IPS-18a (cell line): ENCODE data around the gene FAM193A.

ENCODE experiments used
- H3K27ac ChIP-seq: one replicate; pipeline ENCODE4 v1.5.1; 2013; ENCODE audit warnings: low read length
- H3K27me3 ChIP-seq: one replicate; pipeline ENCODE4 v1.6.1; 2013; ENCODE audit warnings: mild to moderate bottlenecking, low read length; ENCODE audit not compliant: control insufficient read depth, insufficient read depth
- H3K36me3 ChIP-seq: one replicate; pipeline ENCODE4 v1.6.1; 2013; ENCODE audit warnings: low read depth, low read length; ENCODE audit not compliant: control insufficient read depth
- H3K4me1 ChIP-seq: one replicate; pipeline ENCODE4 v1.6.1; 2013; ENCODE audit warnings: low read depth, low read length; ENCODE audit not compliant: control insufficient read depth
- H3K4me3 ChIP-seq: one replicate; pipeline ENCODE4 v1.5.1; 2013; ENCODE audit warnings: low read length
- H3K9ac ChIP-seq: one replicate; pipeline ENCODE4 v1.6.1; 2013; ENCODE audit warnings: mild to moderate bottlenecking, low read length, moderate library complexity
- H3K9me3 ChIP-seq: one replicate; pipeline ENCODE4 v1.6.1; 2013; ENCODE audit warnings: low read depth, low read length; ENCODE audit not compliant: control insufficient read depth

The FAM193A gene

GRCh38 chr4:2558301-2558700 lies 21.9 kb downstream of the FAM193A start:
- Histone ChIP-seq H3K9me3 (no peaks in the 10 kb centered on the region), H3K4me3 (no peak overlapping the region), H3K27me3 (no peaks in the 10 kb centered on the region), H3K9ac (no peak overlapping the region), H3K27ac (no peak overlapping the region), H3K4me1 (no peaks in the 10 kb centered on the region), H3K36me3 (no peaks in the 10 kb centered on the region)

GRCh38 chr4:2560167-2560566 lies 23.7 kb downstream of the FAM193A start:
- Histone ChIP-seq H3K27ac (no peak overlapping the region), H3K9ac (no peak overlapping the region), H3K9me3 (no peaks in the 10 kb centered on the region), H3K4me3 (no peak overlapping the region), H3K36me3 (no peaks in the 10 kb centered on the region), H3K4me1 (no peaks in the 10 kb centered on the region), H3K27me3 (no peaks in the 10 kb centered on the region)

- Histone ChIP-seq H3K4me1 (no peaks in the 10 kb centered on the region), H3K4me3 (no peak overlapping the region), H3K36me3 (no peaks in the 10 kb centered on the region), H3K9ac (no peak overlapping the region), H3K9me3 (no peaks in the 10 kb centered on the region), H3K27me3 (no peaks in the 10 kb centered on the region), H3K27ac (no peak overlapping the region)
These were observed 29.1 kb downstream of the FAM193A start for GRCh38 chr4:2565533-2565932.

GRCh38 chr4:2570036-2570435 lies 33.6 kb downstream of the FAM193A start:
- H3K9me3 ChIP-seq: no peaks in the 10 kb centered on the region

GRCh38 chr4:2570551-2571222 lies 34.2 kb downstream of the FAM193A start:
- Histone ChIP-seq H3K9ac (no peak overlapping the region), H3K9me3 (no peaks in the 10 kb centered on the region), H3K36me3 (no peaks in the 10 kb centered on the region), H3K27me3 (no peaks in the 10 kb centered on the region), H3K4me3 (no peak overlapping the region), H3K4me1 (no peaks in the 10 kb centered on the region), H3K27ac (no peak overlapping the region)

More at GRCh38 chr4:2570036-2570435, 33.6 kb downstream of the FAM193A start:
- no peak overlapping the region for H3K9ac ChIP-seq
- H3K27me3 ChIP-seq: no peaks in the 10 kb centered on the region
- no peak overlapping the region for H3K27ac ChIP-seq
- H3K4me3 ChIP-seq: no peak overlapping the region
- no peaks in the 10 kb centered on the region for H3K36me3 ChIP-seq
- no peaks in the 10 kb centered on the region for H3K4me1 ChIP-seq

GRCh38 chr4:2572076-2572475 lies 35.6 kb downstream of the FAM193A start:
- Histone ChIP-seq H3K27ac (no peak overlapping the region), H3K9ac (no peak overlapping the region)

DNA sequence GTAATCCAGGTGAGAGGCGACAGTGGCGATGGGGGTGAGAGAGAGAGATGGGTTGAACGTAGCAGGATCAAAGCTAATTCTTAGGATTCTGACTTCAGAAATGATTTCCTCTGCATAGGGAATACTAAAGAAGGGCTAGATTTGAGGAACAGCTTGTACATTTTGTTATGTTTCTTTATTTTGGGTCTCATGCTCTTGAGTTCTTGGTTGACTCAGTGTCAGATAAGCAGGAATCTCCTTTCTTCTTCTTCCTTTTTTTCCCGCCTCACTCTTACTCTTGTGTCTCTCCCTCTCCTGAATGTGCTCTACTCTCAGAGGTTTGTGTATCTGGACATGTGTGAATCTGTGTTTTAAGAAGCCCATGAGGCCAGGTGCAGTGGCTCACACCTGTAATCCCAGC lies 36.4 kb downstream of the FAM193A start:
- Histone ChIP-seq H3K27ac (no peak overlapping the region), H3K9ac (no peak overlapping the region), H3K27me3 (no peaks in the 10 kb centered on the region), H3K4me1 (no peaks in the 10 kb centered on the region), H3K4me3 (no peak overlapping the region), H3K36me3 (no peaks in the 10 kb centered on the region), H3K9me3 (no peaks in the 10 kb centered on the region)

More at GRCh38 chr4:2572076-2572475, 35.6 kb downstream of the FAM193A start:
- no peaks in the 10 kb centered on the region for H3K4me1 ChIP-seq
- H3K9me3 ChIP-seq: no peaks in the 10 kb centered on the region
- no peak overlapping the region for H3K4me3 ChIP-seq
- H3K27me3 ChIP-seq: no peaks in the 10 kb centered on the region
- H3K36me3 ChIP-seq: no peaks in the 10 kb centered on the region

DNA sequence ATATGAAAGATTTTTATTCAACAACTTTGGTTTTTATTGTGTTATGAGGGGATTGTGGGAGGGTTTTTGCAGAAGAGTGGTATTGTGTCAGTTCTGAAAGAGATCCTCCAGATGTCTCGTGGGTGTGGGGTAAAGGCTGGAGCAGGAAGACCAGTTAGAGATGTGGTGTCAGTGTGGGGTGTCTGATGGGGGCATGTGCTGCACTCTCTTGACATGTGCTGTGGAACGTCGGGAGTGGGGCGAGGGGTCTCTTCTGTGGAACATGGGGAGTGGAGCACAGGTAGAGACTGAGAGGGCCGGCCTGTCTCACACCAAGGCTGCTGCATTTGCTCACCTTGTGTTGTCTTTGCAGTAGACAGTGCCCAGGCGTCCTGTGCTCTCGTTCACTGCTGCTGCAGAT lies 37.6 kb downstream of the FAM193A start:
- Histone ChIP-seq H3K9me3 (no peaks in the 10 kb centered on the region), H3K27ac (no peak overlapping the region), H3K36me3 (no peaks in the 10 kb centered on the region), H3K4me3 (no peak overlapping the region), H3K27me3 (no peaks in the 10 kb centered on the region), H3K4me1 (no peaks in the 10 kb centered on the region), H3K9ac (no peak overlapping the region)

- Histone ChIP-seq H3K4me1 (no peaks in the 10 kb centered on the region), H3K9ac (no peak overlapping the region), H3K36me3 (no peaks in the 10 kb centered on the region), H3K27me3 (no peaks in the 10 kb centered on the region), H3K27ac (no peak overlapping the region), H3K9me3 (no peaks in the 10 kb centered on the region), H3K4me3 (no peak overlapping the region)
These were observed 38.4 kb downstream of the FAM193A start for GRCh38 chr4:2574863-2575262.

DNA sequence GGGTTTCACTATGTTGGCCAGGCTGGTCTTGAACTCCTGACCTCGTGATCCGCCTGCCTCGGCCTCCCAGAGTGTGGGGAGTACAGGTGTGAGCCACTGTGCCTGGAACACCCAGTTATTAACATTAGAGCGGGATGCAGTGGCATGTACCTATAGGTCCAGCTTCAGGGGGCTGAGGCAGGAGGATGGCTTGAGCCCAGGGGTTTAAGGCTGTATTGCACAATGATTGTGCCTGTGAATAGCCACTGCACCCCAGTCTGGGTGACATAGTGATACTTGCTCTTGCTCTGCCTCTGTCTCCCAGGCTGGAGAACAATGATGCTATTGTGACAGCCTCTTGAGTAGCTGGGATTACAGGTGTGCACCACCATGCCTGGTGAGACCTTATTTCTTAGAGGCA lies 39.8 kb downstream of the FAM193A start:
- Histone ChIP-seq H3K9me3 (peaks cover 4% of the 10 kb centered on the region), H3K27me3 (no peaks in the 10 kb centered on the region), H3K4me3 (no peak overlapping the region), H3K36me3 (no peaks in the 10 kb centered on the region), H3K9ac (no peak overlapping the region), H3K4me1 (no peaks in the 10 kb centered on the region), H3K27ac (no peak overlapping the region)

- no peaks in the 10 kb centered on the region for H3K36me3 ChIP-seq
- no peak overlapping the region for H3K4me3 ChIP-seq
- no peaks in the 10 kb centered on the region for H3K27me3 ChIP-seq
- no peak overlapping the region for H3K9ac ChIP-seq
- H3K4me1 ChIP-seq: peaks cover 8% of the 10 kb centered on the region
- peaks cover 4% of the 10 kb centered on the region for H3K9me3 ChIP-seq
- H3K27ac ChIP-seq: no peak overlapping the region
These were observed 41.7 kb downstream of the FAM193A start for GRCh38 chr4:2578106-2578505.

GRCh38 chr4:2579910-2580309 lies 43.5 kb downstream of the FAM193A start:
- no peak overlapping the region for H3K4me3 ChIP-seq
- peaks cover 8% of the 10 kb centered on the region for H3K4me1 ChIP-seq
- no peak overlapping the region for H3K27ac ChIP-seq
- no peaks in the 10 kb centered on the region for H3K27me3 ChIP-seq
- no peak overlapping the region for H3K9ac ChIP-seq
- no peaks in the 10 kb centered on the region for H3K36me3 ChIP-seq
- peaks cover 4% of the 10 kb centered on the region for H3K9me3 ChIP-seq
